Left colon (tissue), 2 donors: ENCODE data around the gene ADAM10. TPM values are rescaled to one million over a fixed set of nuclear protein-coding genes. Genes with fewer than 3 reads are reported as not detected.
A peak's percentile ranks its signal among the peaks of the same experiment; 100 is the strongest.

Source experiments
- ATAC-seq: fragments of 200-7000 bp; cut with Tn5 transposase; one replicate; pipeline ENCODE4 v1.9.1; 2020; ENCODE audit warnings: mild to moderate bottlenecking, moderate library complexity
- DNase-seq, 2 donors: peaks; one replicate each; pipeline ENCODE4 v3.0.0-alpha.2; 2020
- intact Hi-C, 2 donors: fragments of 100-400 bp; cut with DNase I in 1 of 2; cut with micrococcal nuclease in 1 of 2; formaldehyde crosslinking; loops; one replicate each; pipeline versions ENCODE4 v1.11.2 to v1.14.0; 2022; cut with DNase I, micrococcal nuclease
- total RNA-seq, 2 donors: library from RNA; stranded (reverse); fragmentation: NEBNext Ultra II Directional; extraction: Animal tissue kit (Norgen Biotek cat#: 25700); gene quantifications; one replicate each; pipeline ENCODE4 v1.2.1, GENCODE V29; 2021
- donor health status: DM: no; HTN: no; CAD: no.
- donor health status: DM: yes; HTN: yes; CAD: no.

Gene ADAM10
- total RNA-seq, 2 donors from 2014 or later: 138 to 183 TPM

GRCh38 chr15:58597943-58598828, 151.3 kb downstream of the ADAM10 start:
- ATAC-seq (peak; percentile 93), DNase-seq (no peak)
- intact Hi-C loops: loop anchor here in 1 of 2 donors (10.0 kb wide), 1 partner anchor 63 kb away; no protein-coding TSS in a partner anchor

- ATAC-seq: no peak
- no peak for DNase-seq
- intact Hi-C loops: loop anchor here in 1 of 2 donors (10.0 kb wide), 1 partner anchor 61 kb away; no protein-coding TSS in a partner anchor
Measured at GRCh38 chr15:58595516-58596263, 153.8 kb downstream of the ADAM10 start.

GRCh38 chr15:58594898-58595297, 154.6 kb downstream of the ADAM10 start:
- no peak for DNase-seq
- no peak for ATAC-seq
- intact Hi-C loops: loop anchor here in 1 of 2 donors (10.0 kb wide), 1 partner anchor 60 kb away; no protein-coding TSS in a partner anchor

- intact Hi-C loops: loop anchor here in 1 of 2 donors (10.0 kb wide), 1 partner anchor 59 kb away; no protein-coding TSS in a partner anchor
- no peak for DNase-seq
- no peak for ATAC-seq
Measured at GRCh38 chr15:58593870-58594269, 155.6 kb downstream of the ADAM10 start.

- DNase-seq: no peak
- no peak for ATAC-seq
- intact Hi-C loops: loop anchor here in 1 of 2 donors (10.0 kb wide), 1 partner anchor 56 kb away; no protein-coding TSS in a partner anchor
Measured at GRCh38 chr15:58590926-58591325, 158.6 kb downstream of the ADAM10 start.

- intact Hi-C loops: loop anchor here in 1 of 2 donors (10.0 kb wide), 1 partner anchor 55 kb away; no protein-coding TSS in a partner anchor
Measured at GRCh38 chr15:58590236-58590635, 159.3 kb downstream of the ADAM10 start.

DNA sequence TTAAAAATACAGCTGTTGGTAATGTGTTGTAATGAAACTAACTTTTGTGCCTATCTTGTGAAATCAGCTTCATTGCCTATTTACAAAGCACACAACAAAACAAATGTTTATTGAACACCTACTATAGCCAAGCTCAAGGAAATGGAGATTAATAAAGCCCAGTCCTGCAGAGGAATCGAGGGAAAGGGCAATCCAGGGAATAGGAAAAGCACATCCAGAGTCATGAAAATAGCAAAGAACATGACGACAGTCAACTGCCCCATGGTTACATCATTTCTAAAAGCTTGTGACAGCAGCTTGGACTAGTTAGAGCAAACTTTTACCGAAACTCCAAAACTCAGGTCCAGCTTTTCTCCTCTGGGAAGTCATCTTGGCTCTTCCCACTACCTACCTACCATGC, 160.5 kb downstream of the ADAM10 start:
- ATAC-seq (no peak), DNase-seq (no peak)
- intact Hi-C loops: no loop called here

More at GRCh38 chr15:58590236-58590635, 159.3 kb downstream of the ADAM10 start:
- no peak for ATAC-seq
- DNase-seq: no peak

GRCh38 chr15:58588096-58588495, 161.4 kb downstream of the ADAM10 start:
- intact Hi-C loops: no loop called here
- DNase-seq (no peak), ATAC-seq (peak; percentile 73)

- ATAC-seq (no peak), DNase-seq (no peak)
- intact Hi-C loops: no loop called here
Measured at GRCh38 chr15:58587486-58587885, 162.0 kb downstream of the ADAM10 start.

GRCh38 chr15:58585693-58586443, 163.6 kb downstream of the ADAM10 start:
- ATAC-seq (no peak), DNase-seq (no peak)
- intact Hi-C loops: no loop called here

- no peak for ATAC-seq
- intact Hi-C loops: no loop called here
Measured at GRCh38 chr15:58584789-58585461, 164.6 kb downstream of the ADAM10 start.

GRCh38 chr15:58583171-58583908, 166.2 kb downstream of the ADAM10 start:
- intact Hi-C loops: no loop called here

More at GRCh38 chr15:58584789-58585461, 164.6 kb downstream of the ADAM10 start:
- no peak for DNase-seq

DNA sequence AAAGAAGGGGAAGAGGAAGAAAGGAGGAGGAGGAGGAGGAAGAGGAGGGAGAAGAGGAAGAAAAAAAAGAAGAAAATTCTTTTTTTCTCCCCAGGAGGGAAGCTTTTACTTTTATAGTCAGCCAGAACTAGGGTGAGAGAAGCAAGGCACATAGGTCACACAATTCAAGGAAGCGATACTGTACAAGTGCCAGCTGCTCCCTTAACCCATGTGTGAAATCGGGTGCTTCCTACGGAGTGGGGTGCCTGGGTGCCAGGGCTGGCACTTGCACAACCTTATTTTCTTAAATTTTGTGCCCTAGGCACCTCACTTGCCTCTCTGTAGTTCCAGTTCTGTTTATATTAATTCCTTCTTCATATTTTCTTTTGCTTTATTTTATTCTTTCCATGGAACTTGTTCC, 167.3 kb downstream of the ADAM10 start:
- intact Hi-C loops: no loop called here

More at GRCh38 chr15:58583171-58583908, 166.2 kb downstream of the ADAM10 start:
- ATAC-seq (no peak), DNase-seq (no peak)

GRCh38 chr15:58576657-58577056, 172.8 kb downstream of the ADAM10 start:
- no peak for ATAC-seq
- intact Hi-C loops: no loop called here

More for the DNA sequence above, 167.3 kb downstream of the ADAM10 start:
- ATAC-seq (peak; percentile 55), DNase-seq (no peak)

DNA sequence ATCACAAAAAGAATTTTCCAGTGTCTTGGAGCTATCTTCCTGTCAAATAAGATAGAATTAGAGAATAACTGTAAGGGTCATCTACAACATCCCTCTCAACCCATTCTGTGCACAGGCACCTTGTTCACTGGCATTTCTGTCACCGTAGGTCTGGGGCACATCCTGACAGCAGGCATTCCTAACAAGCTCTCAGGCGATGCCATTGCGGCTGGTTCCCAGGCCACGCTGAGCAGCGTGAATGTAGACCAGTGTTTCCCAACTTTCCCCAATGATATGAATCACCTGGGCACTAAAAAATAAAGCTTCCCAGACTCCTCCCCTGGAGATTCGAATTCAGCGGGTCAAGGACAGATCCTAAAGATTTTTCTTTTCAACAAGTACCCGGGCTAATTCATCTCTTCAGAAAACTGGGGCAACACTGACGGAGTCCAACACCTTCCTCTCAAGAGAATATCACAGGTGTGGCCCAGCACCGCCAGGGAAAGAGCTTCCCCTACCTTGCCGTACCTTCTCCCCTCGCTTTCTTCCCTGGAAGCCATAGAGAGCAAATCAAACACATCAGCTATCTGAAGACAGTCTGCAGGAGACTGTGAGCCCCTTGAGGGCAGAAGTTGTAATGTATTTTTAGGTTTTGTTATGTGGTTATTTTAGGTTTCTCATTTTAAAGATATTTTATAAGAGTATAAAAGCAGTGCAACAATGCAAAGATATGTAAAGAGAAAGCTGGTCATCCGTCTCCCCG, 174.3 kb downstream of the ADAM10 start:
- intact Hi-C loops: no loop called here
- DNase-seq (no peak), ATAC-seq (peak; percentile 23)

More at GRCh38 chr15:58576657-58577056, 172.8 kb downstream of the ADAM10 start:
- no peak for DNase-seq

DNA sequence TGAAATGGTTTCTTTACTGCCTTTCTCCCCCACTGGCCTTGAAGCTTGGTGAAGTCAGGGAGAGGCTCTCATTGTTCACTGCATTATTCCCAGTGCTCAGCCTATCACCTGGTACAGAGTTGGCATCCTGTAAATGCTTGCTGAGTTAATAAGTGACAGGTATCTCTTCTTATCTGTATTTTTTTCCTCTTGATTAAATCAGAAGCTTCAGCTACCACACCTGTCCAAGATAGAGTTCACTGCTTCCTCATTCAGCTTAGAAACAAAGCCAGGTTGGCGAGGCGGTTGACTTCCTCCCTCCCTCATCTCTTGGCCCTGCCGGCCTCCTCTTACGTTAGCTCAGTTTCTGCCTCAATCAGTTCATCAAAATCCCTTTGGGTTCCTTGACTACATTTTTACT, 174.9 kb downstream of the ADAM10 start:
- intact Hi-C loops: no loop called here
- peak; percentile 93 for ATAC-seq
- DNase-seq: peak; percentile 68 to 69

DNA sequence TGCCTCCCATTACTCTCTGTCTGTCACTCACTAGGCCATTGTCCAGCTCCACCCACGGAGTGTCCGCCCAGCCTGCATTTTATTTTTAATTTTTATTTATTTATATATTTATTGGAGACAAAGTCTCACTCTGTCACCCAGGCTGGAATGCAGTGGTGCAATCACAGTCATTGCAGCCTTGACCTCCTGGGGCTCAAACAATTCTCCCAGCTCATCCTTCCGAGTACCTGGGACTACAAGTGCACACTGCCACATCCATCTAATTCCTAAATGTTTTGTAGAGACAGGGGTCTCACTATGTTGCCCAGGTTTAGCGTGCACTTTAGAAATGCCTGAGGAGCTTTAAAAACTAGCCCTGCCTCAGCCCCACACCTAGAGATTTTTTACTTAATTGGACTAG, 176.2 kb downstream of the ADAM10 start:
- intact Hi-C loops: no loop called here
- ATAC-seq: peak; percentile 50
- DNase-seq: no peak
